Skeletal muscle cell (primary cell): ENCODE data around the gene HORMAD2.

Experiments used
- DNase-seq: peaks from one replicate; pipeline ENCODE4 v3.0.0-alpha.2; 2010; ENCODE audit warnings: low read depth
- H3K4me3 ChIP-seq: 2 replicates; pipeline ENCODE4 v1.5.1; 2011; ENCODE audit warnings: low read depth, mild to moderate bottlenecking, control low read depth, low read length, moderate library complexity

HORMAD2 gene

GRCh38 chr22:30219049-30219654 is 138.9 kb downstream of the HORMAD2 start:
- H3K4me3 ChIP-seq, result no peak overlapping the region
- no peak for DNase-seq

DNA sequence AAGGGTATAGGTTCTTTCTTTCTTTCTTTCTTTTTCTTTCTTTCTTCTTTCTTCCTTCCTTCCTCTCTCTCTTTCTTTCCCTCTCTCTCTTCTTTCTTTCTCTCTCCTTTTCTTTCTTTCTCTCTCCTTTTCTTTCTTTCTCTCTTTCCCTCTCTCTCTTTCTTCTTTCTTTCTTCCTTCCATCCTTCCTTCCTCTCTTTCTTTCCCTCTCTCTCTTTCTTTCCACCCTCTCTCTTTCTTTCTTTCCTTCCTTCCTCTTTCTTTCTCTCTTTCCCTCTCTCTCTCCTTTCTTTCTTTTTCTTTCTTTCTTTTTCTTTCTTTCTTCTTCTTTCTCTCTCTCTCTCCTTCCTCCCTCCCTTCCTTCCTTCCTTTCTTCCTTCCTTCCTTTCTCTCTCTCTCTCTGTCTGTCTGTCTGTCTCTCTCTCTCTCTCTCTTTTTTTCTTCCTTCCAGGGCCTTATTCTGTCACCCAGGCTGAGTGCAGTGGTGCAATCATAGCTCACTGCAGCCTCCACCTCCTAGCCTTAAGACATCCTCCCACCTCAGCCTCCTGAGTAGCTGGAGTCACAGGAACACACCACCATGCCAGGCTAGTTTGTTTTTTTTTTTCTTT is 139.5 kb downstream of the HORMAD2 start:
- no peak for DNase-seq

DNA sequence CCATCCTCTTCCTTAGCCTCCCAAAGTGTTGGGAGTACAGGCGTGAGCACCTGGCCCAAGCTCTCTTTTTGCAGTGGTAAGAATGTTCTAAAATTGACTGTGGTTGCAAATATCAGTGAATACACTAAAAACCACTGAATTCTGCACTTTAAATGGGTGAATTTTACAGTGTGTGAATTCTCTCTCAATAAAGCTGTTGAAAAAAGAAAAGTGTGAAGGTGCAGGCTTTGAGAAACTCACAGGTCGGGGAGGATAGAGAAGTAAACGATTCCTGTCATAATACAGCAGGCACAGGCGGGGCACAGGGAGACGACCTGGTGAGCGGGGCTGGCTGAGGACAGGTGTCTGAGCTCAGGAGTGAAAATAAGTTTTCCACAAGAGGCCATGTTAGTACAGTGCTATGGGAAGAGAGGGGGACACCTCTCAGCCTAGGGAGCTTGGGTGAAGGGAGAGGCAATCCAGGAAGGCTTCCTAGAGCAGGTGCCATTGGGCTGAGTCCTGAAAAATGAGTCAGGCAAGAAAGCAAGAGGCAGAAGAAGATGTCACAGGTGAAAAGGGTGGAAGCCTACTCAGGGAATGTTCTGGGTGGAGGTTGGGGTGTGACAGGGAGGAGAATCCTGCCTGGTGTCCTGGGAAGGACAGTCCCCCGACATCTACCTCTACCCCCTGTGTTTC is 140.2 kb downstream of the HORMAD2 start:
- no peak overlapping the region for H3K4me3 ChIP-seq
- DNase-seq, result no peak

More for the DNA sequence above, 139.5 kb downstream of the HORMAD2 start:
- no peak overlapping the region for H3K4me3 ChIP-seq

DNA sequence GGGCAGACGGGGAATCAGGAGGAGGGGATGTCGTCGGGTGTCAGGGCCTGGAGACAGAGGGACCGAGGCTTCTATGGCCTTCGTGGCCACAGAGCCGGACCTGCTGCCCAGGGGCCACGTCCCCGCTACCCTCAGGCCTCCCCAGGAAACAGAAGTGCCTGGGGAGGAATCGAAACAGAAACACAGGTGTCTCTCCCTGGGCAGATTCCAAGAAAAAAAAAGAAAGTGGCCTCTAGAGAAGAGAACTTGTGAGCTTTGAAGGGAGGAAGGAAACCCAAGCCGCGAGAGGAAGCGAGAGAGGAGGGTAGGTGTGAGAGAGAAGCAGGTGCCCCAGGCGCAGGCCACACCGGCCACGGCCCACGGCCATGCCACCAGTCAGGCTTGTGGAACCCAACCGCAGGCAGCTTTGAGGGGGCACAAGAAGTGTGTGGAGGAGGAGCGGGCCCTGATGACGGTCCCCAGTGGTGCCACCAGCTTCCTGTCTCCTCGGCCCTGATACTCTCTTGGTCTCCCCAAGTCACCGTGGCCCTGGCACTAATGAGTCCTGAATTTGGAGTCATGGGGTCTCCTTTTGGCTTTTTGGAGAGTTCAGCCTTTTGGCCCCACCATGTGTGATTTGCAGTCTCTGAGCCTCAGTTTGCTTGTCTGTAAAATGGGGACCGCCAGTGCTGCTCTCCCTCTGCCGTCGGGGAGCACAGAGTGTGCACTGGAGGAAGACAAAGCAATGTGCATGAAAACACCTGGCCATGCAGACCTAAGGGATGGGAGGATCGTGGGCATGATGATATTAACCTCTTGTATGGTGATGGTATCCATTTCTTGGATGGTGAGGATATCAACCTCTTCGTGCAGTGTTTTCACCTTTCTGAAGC is 141.1 kb downstream of the HORMAD2 start:
- no peak for DNase-seq
- H3K4me3 ChIP-seq, result no peak overlapping the region

GRCh38 chr22:30222321-30222720 is 142.1 kb downstream of the HORMAD2 start:
- no peak overlapping the region for H3K4me3 ChIP-seq
- DNase-seq, result no peak

GRCh38 chr22:30223303-30223702 is 143.0 kb downstream of the HORMAD2 start:
- no peak for DNase-seq
- H3K4me3 ChIP-seq, result no peak overlapping the region

- DNase-seq, result no peak
- H3K4me3 ChIP-seq, result no peak overlapping the region
Measured at GRCh38 chr22:30224161-30224857, 144.0 kb downstream of the HORMAD2 start.

- DNase-seq, result no peak
- H3K4me3 ChIP-seq, result no peak overlapping the region
Measured at GRCh38 chr22:30225220-30225927, 145.1 kb downstream of the HORMAD2 start.

- DNase-seq, result no peak
- H3K4me3 ChIP-seq, result no peak overlapping the region
Measured at GRCh38 chr22:30226192-30226832, 146.0 kb downstream of the HORMAD2 start.
